H1 (cell line): ENCODE data around the gene PLK3. TPM values are rescaled to one million over a fixed set of nuclear protein-coding genes. Genes with fewer than 3 reads are reported as not detected.

Experiments used
- CTCF ChIA-PET: fragments of 300-600 bp; sonication (Branson Sonifier 250); formaldehyde crosslinking; loops from one replicate; lab custom pipeline; 2021; ENCODE audit not compliant: partially characterized antibody; lab: Charles Lee
- POLR2A ChIA-PET: fragments of 300-600 bp; sonication (Branson Sonifier 250); formaldehyde crosslinking; loops from one replicate; lab custom pipeline; 2021; ENCODE audit warnings: inconsistent platforms; ENCODE audit not compliant: partially characterized antibody; lab: Charles Lee
- DNase-seq, 2 experiments: peaks; one replicate each; pipeline versions ENCODE4 v3.0.0 to v3.0.0-alpha.2; 2010 to 2022; ENCODE audit warnings: low spot score in 2 of 2, low read depth in 1 of 2, mixed read lengths in 1 of 2
- FAIRE-seq: peaks from 2 replicates; lab custom pipeline; 2011; peaks lifted over from hg19 to GRCh38; lab: Jason Lieb, UNC
- H2AFZ ChIP-seq: 2 replicates; pipeline ENCODE4 v1.8.1; 2012; ENCODE audit warnings: low read length, inconsistent platforms
- H2AK5ac ChIP-seq: 2 replicates; pipeline ENCODE4 v1.6.1; 2013; ENCODE audit warnings: low read depth, low read length
- H2BK120ac ChIP-seq: replicated peaks from 2 replicates; pipeline ENCODE3; 2013; ENCODE audit warnings: low read depth, low read length, inconsistent platforms
- H2BK12ac ChIP-seq: 2 replicates; pipeline ENCODE4 v1.6.1; 2013; ENCODE audit warnings: low read depth, low read length
- H2BK15ac ChIP-seq: 2 replicates; pipeline ENCODE4 v1.6.1; 2013; ENCODE audit warnings: low read length
- H2BK20ac ChIP-seq: 2 replicates; pipeline ENCODE4 v1.6.1; 2013; ENCODE audit warnings: low read length
- H2BK5ac ChIP-seq: 2 replicates; pipeline ENCODE4 v1.6.1; 2013; ENCODE audit warnings: low read depth, low read length
- H3K14ac ChIP-seq: 2 replicates; pipeline ENCODE4 v1.6.1; 2013; ENCODE audit warnings: inconsistent platforms; ENCODE audit not compliant: insufficient read length
- H3K18ac ChIP-seq: 2 replicates; pipeline ENCODE4 v1.6.1; 2013; ENCODE audit warnings: low read length; ENCODE audit errors: extremely low read depth
- H3K23ac ChIP-seq: 2 replicates; pipeline ENCODE4 v1.6.1; 2013; ENCODE audit warnings: inconsistent platforms; ENCODE audit not compliant: insufficient read length
- H3K23me2 ChIP-seq: 2 replicates; pipeline ENCODE4 v1.6.1; 2013; ENCODE audit warnings: low read depth, low read length
- H3K27ac ChIP-seq: 2 replicates; pipeline ENCODE4 v1.6.1; 2011; ENCODE audit warnings: low read depth, low read length, inconsistent platforms
- H3K27me3 ChIP-seq, 4 experiments: replicated peaks in 1 of 4; 1 replicate in 1 of 4; 2 replicates in 3 of 4; pipeline versions ENCODE4 v1.6.1 to v1.8.1; 2011 to 2013; ENCODE audit warnings: low read length in 3 of 4, mild to moderate bottlenecking in 3 of 4, inconsistent platforms in 2 of 4, mixed read lengths in 2 of 4, moderate library complexity in 1 of 4; ENCODE audit not compliant: control insufficient read depth in 3 of 4, insufficient read depth in 3 of 4; ENCODE audit errors: extremely low read depth in 1 of 4
- H3K36me3 ChIP-seq, 4 experiments: 2 replicates each; pipeline versions ENCODE4 v1.6.1 to v1.8.1; 2011 to 2013; ENCODE audit warnings: mild to moderate bottlenecking in 4 of 4, low read length in 3 of 4, moderate library complexity in 2 of 4, control low read depth in 1 of 4, inconsistent platforms in 1 of 4; ENCODE audit not compliant: insufficient read depth in 4 of 4, control insufficient read depth in 2 of 4
- H3K4ac ChIP-seq: replicated peaks from 2 replicates; pipeline ENCODE3; 2013; ENCODE audit warnings: low read length, low read depth, mixed read lengths, inconsistent platforms; ENCODE audit not compliant: insufficient read length
- H3K4me1 ChIP-seq, 4 experiments: replicated peaks in 1 of 4; 1 replicate in 1 of 4; 2 replicates in 3 of 4; pipeline versions ENCODE4 v1.6.1 to v1.8.1; 2011 to 2013; ENCODE audit warnings: low read length in 3 of 4, inconsistent platforms in 2 of 4, mixed read lengths in 1 of 4; ENCODE audit not compliant: insufficient read depth in 4 of 4, control insufficient read depth in 3 of 4
- H3K4me2 ChIP-seq, 2 experiments: 2 replicates each; pipeline versions ENCODE4 v1.6.1 to v1.8.1; 2011 to 2013; ENCODE audit warnings: low read depth in 2 of 2, low read length in 2 of 2, control low read depth in 1 of 2, inconsistent platforms in 1 of 2, mild to moderate bottlenecking in 1 of 2; ENCODE audit not compliant: insufficient read depth in 1 of 2
- H3K4me3 ChIP-seq, 4 experiments: fragments of 200-600, 300-600 bp in 1 of 4; sonication (generic), shearing (Covaris generic), sonication (Bioruptor Twin) in 1 of 4; 2 replicates each; pipeline versions ENCODE4 v1.5.1 to v1.8.1; 2011 to 2016; ENCODE audit warnings: low read length in 4 of 4, low read depth in 3 of 4, control low read depth in 2 of 4, inconsistent platforms in 2 of 4, mild to moderate bottlenecking in 2 of 4, mixed read lengths in 1 of 4, moderate library complexity in 1 of 4; ENCODE audit not compliant: insufficient read depth in 2 of 4; ENCODE audit errors: extremely low read depth in 1 of 4
- H3K56ac ChIP-seq: replicated peaks from 2 replicates; pipeline ENCODE3; 2013; ENCODE audit warnings: low read depth, mild to moderate bottlenecking, mixed read lengths, low read length, inconsistent platforms; ENCODE audit not compliant: insufficient read length
- H3K79me1 ChIP-seq: 2 replicates; pipeline ENCODE4 v1.6.1; 2013; ENCODE audit warnings: low read depth, low read length, control low read depth
- H3K79me2 ChIP-seq, 2 experiments: 2 replicates each; pipeline versions ENCODE4 v1.6.1 to v1.8.1; 2012 to 2013; ENCODE audit warnings: low read length in 2 of 2, mild to moderate bottlenecking in 2 of 2, inconsistent platforms in 1 of 2; ENCODE audit not compliant: insufficient read depth in 2 of 2, control insufficient read depth in 1 of 2
- H3K9ac ChIP-seq, 4 experiments: replicated peaks in 1 of 4; 1 replicate in 1 of 4; 2 replicates in 3 of 4; pipeline versions ENCODE4 v1.6.1 to v1.8.1; 2011 to 2013; ENCODE audit warnings: low read depth in 3 of 4, low read length in 3 of 4, control low read depth in 2 of 4, mild to moderate bottlenecking in 2 of 4, moderate library complexity in 2 of 4, inconsistent platforms in 1 of 4; ENCODE audit errors: extremely low read depth in 1 of 4
- H3K9me3 ChIP-seq, 2 experiments: 2 replicates each; pipeline versions ENCODE4 v1.6.1 to v1.8.1; 2012 to 2013; ENCODE audit warnings: mild to moderate bottlenecking in 2 of 2, moderate library complexity in 2 of 2, control low read depth in 1 of 2, inconsistent platforms in 1 of 2, low read depth in 1 of 2, low read length in 1 of 2, mixed read lengths in 1 of 2; ENCODE audit not compliant: insufficient read depth in 2 of 2
- H4K20me1 ChIP-seq, 2 experiments: replicated peaks in 1 of 2; 2 replicates each; pipeline versions ENCODE3 to v1.8.1; 2011 to 2013; ENCODE audit warnings: inconsistent platforms in 2 of 2, low read length in 2 of 2, mild to moderate bottlenecking in 1 of 2; ENCODE audit not compliant: insufficient read depth in 2 of 2, control insufficient read depth in 1 of 2
- H4K5ac ChIP-seq: 2 replicates; pipeline ENCODE4 v1.6.1; 2013; ENCODE audit warnings: low read length, low read depth, mixed read lengths, inconsistent platforms; ENCODE audit not compliant: insufficient read length
- H4K8ac ChIP-seq: 2 replicates; pipeline ENCODE4 v1.8.0; 2013; ENCODE audit warnings: mild to moderate bottlenecking, moderate library complexity, low read length, inconsistent platforms; ENCODE audit not compliant: insufficient read depth; ENCODE audit errors: extremely low read depth
- H4K91ac ChIP-seq: replicated peaks from 2 replicates; pipeline ENCODE3; 2013; ENCODE audit warnings: low read length, mixed read lengths, inconsistent platforms; ENCODE audit not compliant: insufficient read length
- BCL11A ChIP-seq, 2 experiments: IDR thresholded peaks; one replicate each; pipeline ENCODE4 v1.6.1; 2011; ENCODE audit warnings: low read depth in 2 of 2, low read length in 2 of 2, mild to moderate bottlenecking in 2 of 2
- CBX8 ChIP-seq: fragments of 300-800, 300-1000 bp; sonication (generic); IDR thresholded peaks from 2 replicates; pipeline ENCODE4 v1.7.1; 2016; ENCODE audit warnings: low read depth, low read length, borderline replicate concordance
- CHD2 ChIP-seq: IDR thresholded peaks from 2 replicates; pipeline ENCODE4 v1.6.1; 2012; ENCODE audit warnings: low read length, improper control_type of control experiment
- CTCF ChIP-seq, 3 experiments: IDR thresholded peaks; 1 replicate in 2 of 3; 2 replicates in 1 of 3; pipeline versions ENCODE4 v1.5.1 to v1.6.1; 2011; ENCODE audit warnings: low read length in 3 of 3, mild to moderate bottlenecking in 3 of 3, inconsistent platforms in 2 of 3, low read depth in 1 of 3, moderate library complexity in 1 of 3; ENCODE audit not compliant: insufficient read depth in 1 of 3; ENCODE audit errors: control extremely low read depth in 1 of 3
- EZH2 ChIP-seq: fragments of 200-600 bp; sonication (generic); IDR thresholded peaks from 2 replicates; pipeline ENCODE4 v1.7.1; 2012; ENCODE audit warnings: low read depth, mild to moderate bottlenecking, moderate library complexity, low read length, inconsistent platforms; ENCODE audit not compliant: severe bottlenecking
- GABPA ChIP-seq: IDR thresholded peaks from 2 replicates; pipeline ENCODE4 v1.6.1; 2011; ENCODE audit warnings: mild to moderate bottlenecking, low read length, moderate library complexity, borderline replicate concordance; ENCODE audit not compliant: insufficient read depth
- HDAC6 ChIP-seq: IDR thresholded peaks from one replicate; pipeline ENCODE4 v1.7.1; 2012; ENCODE audit warnings: low read depth, mild to moderate bottlenecking, inconsistent platforms, low read length, moderate library complexity
- RBBP5 ChIP-seq: IDR thresholded peaks from 2 replicates; pipeline ENCODE4 v1.7.1; 2012; ENCODE audit warnings: low read depth, mild to moderate bottlenecking, inconsistent platforms, low read length, moderate library complexity, borderline replicate concordance
- SP1 ChIP-seq: IDR thresholded peaks from 2 replicates; pipeline ENCODE4 v1.6.1; 2011; ENCODE audit warnings: low read depth, low read length
- WGBS, 2 experiments: shearing (Covaris generic) in 1 of 2; methylation state at CpG; one replicate each; pipeline versions ENCODE4 v1.1.6 to v1.1.7; 2013 to 2015; ENCODE audit warnings: low lambda C conversion rate in 2 of 2, mixed read lengths in 2 of 2, inconsistent platforms in 1 of 2, low coverage in 1 of 2, missing lambda C conversion rate in 1 of 2; ENCODE audit not compliant: insufficient replicate concordance in 2 of 2, insufficient coverage in 1 of 2, insufficient read length in 1 of 2; ENCODE audit errors: extremely low coverage in 1 of 2, missing lambda C conversion rate in 1 of 2; 5-methylcytosine and 5-hydroxymethylcytosine counted together
- polyA plus RNA-seq, 7 experiments: library from polyadenylated mRNA; depleted of rRNA in 3 of 7; stranded (reverse) in 5 of 7; unstranded in 2 of 7; fragments of >200 nt in 5 of 7; fragments of 200-250 nt in 2 of 7; gene quantifications; 1 replicate in 5 of 7; 2 replicates in 1 of 7; 4 replicates in 1 of 7; pipeline versions ENCODE4 v1.2.1 to v1.2.3, GENCODE V29; 2011 to 2013; ENCODE audit warnings: missing spikeins in 2 of 7, mixed read lengths in 2 of 7
- total RNA-seq: library from RNA; stranded (reverse); fragmentation: NEBNext Ultra II Directional; extraction: Animal tissue kit (Norgen Biotek cat#: 25700); gene quantifications from 2 replicates; pipeline ENCODE4 v1.2.1, GENCODE V29; 2021

The PLK3 gene
- total and polyA plus RNA-seq, 2 of the 8 experiments (the other 6 are each of a cell fraction or from before 2014, with no cell fraction given), result 7.9 to 12.3 TPM

GRCh38 chr1:44803312-44804095, 3.3 kb downstream of the PLK3 start:
- no peak overlapping the region for H3K9ac ChIP-seq
- no peak overlapping the region for H3K56ac ChIP-seq
- DNase-seq, result no peak
- H3K4ac ChIP-seq, result no peak overlapping the region
- no peak overlapping the region for H3K27ac ChIP-seq
- H2BK12ac ChIP-seq, result no peak overlapping the region
- WGBS, 2 experiments, result 92% methylated on average over 13 of the region's 13 CpGs; no CpG with 5 or more reads in 1 of the 2 experiments
- no peak overlapping the region for H2BK120ac ChIP-seq
- H3K4me3 ChIP-seq, result no peak overlapping the region
- no peak overlapping the region for H2BK15ac ChIP-seq
- ChIA-PET CTCF (interaction anchor here (1.2 to 1.4 kb wide), 2 partner anchors 10 to 13 kb away, joined by 3 to 7 read pairs; no protein-coding TSS in a partner anchor), POLR2A (interaction anchor here (1.2 to 19.2 kb wide), 7 partner anchors 17 to 538 kb away, joined by 3 to 547 read pairs (median 11); partner anchors contain the start of genes RPS8 and UROD)
- H3K36me3 ChIP-seq, result peaks cover 0 to 16% (median 10%) of the 10 kb centered on the region in 4 experiments; a peak in 5 of 8 replicates
- no peak overlapping the region; the same call in 1 of the 2 replicates for H2BK5ac ChIP-seq
- H2BK20ac ChIP-seq, result no peak overlapping the region
- no peak overlapping the region for H3K4me2 ChIP-seq
- peaks cover 0 to 5% (median 0%) of the 10 kb centered on the region in 4 experiments; a peak in 2 of 7 replicates for H3K27me3 ChIP-seq
- H4K91ac ChIP-seq, result no peak overlapping the region
- no peaks in the 10 kb centered on the region for H3K9me3 ChIP-seq
- H2AK5ac ChIP-seq, result no peak overlapping the region
- H2AFZ ChIP-seq, result no peak overlapping the region
- no peak overlapping the region for H3K23ac ChIP-seq
- H4K5ac ChIP-seq, result no peak overlapping the region
- no peak for FAIRE-seq
- no peaks in the 10 kb centered on the region for H3K79me2 ChIP-seq
- H3K14ac ChIP-seq, result no peak overlapping the region
- H3K79me1 ChIP-seq, result no peaks in the 10 kb centered on the region
- peaks cover 0 to 10% of the 10 kb centered on the region in 2 experiments for H4K20me1 ChIP-seq
- H4K8ac ChIP-seq, result 0 out of 2 replicates have a peak overlapping the region, but pooled peaks have one; percentile 3
- peaks cover 4 to 28% (median 23%) of the 10 kb centered on the region in 4 experiments for H3K4me1 ChIP-seq
- peaks cover 7% of the 10 kb centered on the region; the same call in 1 of the 2 replicates for H3K23me2 ChIP-seq
- no peak overlapping the region for H3K18ac ChIP-seq
- TF ChIP-seq CBX8, result no peak
- no peak for TF ChIP-seq HDAC6
- TF ChIP-seq BCL11A (IDR thresholded peaks at IDR 0.05; ENCODE audit: low read depth in 2 of 2, low read length in 2 of 2), result no peak
- no peak for TF ChIP-seq CHD2
- TF ChIP-seq RBBP5, result no peak
- no peak for TF ChIP-seq SP1
- no peak for TF ChIP-seq GABPA
- TF ChIP-seq EZH2, result no peak
- TF ChIP-seq CTCF (IDR thresholded peaks at IDR 0.05; ENCODE audit: control extremely low read depth in 1 of 3, insufficient read depth in 1 of 3, low read depth in 1 of 3, low read length in 3 of 3), result no peak
